DMS153 treated with DMSO at 0.1 percent for 48 hours (cell line): Measurements from ENCODE around the gene PPP1R12A.

Source experiments
- DNase-seq: peaks from one replicate; lab custom pipeline; 2025; ENCODE audit not compliant: unreplicated experiment; lab: John Stamatoyannopoulos, UW

The PPP1R12A gene

GRCh38 chr12:79936670-79937069, 1.8 kb upstream of the PPP1R12A start:
- DNase-seq = no peak

GRCh38 chr12:79935624-79936345, 888 bp upstream of the PPP1R12A start:
- DNase-seq = no peak

GRCh38 chr12:79934281-79935020, 446 bp downstream of the PPP1R12A start:
- no peak for DNase-seq

- no peak for DNase-seq
These were observed 1.2 kb downstream of the PPP1R12A start for GRCh38 chr12:79933532-79934264.

DNA sequence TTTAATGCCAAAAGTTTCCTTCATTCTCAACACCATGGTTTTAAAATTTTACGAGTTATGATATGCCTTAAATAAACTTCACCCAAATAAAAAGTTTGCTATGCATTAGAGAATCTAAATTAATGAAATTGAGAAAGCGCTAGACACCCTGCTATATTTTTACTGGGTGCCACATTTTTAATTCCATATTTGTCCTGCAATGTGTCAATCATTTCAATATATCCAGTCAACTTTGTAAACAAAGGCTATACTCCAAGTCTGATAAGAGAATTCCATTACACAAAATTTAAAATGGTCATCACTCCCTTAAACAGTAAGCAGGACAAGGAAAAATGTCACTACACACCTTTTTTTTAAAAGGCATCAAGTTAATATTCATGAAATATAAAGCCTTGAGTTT, 1.9 kb downstream of the PPP1R12A start:
- no peak for DNase-seq

DNA sequence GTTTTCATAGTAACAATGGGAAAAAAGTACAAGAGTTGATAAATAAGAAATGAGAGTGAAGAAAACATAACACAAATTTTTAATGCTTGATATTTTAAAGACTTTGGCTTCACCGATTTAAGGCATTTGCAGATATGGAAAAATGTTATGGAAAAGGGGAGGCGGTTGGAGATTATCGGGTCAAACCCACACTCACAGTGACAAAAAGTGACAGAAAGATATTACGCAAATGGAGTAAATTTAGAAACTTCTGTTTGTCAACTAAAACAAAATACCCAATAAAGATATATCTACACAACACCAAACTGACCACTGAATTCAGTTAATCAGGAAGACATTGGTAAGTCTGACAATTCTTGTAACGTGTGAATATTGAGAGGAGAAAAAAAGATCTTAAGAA, 2.5 kb downstream of the PPP1R12A start:
- DNase-seq = no peak

GRCh38 chr12:79929065-79929464, 5.8 kb downstream of the PPP1R12A start:
- no peak for DNase-seq

DNA sequence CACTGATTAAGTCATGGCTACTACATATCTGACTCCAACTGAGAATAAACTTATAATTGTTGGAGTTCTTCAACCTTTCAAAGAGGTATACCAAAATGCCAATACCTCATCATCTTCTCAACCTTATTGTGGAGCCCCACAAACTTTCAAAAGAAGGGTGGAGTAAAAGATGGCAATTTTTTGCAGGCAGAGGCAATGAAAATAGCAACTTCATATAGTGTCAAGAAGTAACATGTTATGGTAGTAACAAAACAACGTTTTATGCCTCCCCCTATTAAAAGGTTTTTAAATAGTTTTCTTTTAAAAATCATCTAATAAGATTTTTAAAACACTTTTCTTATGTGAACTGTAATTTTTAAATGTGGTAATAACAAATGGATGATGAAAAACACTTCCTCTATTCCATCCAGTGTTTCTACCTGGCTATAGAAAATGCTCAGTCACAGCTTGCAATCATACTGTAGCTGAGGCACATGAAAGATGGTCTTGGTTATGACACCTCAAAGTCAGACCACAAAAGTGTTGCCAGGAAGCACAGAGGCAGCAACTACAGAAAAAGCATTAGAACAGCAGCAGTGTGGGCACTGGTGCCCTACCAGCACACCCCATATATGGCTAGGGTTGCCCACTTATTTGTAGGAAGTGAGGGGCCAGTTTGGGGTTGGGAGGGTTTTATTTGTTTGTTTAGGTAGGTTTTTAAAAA, 7.0 kb downstream of the PPP1R12A start:
- no peak for DNase-seq

GRCh38 chr12:79926951-79927350, 7.9 kb downstream of the PPP1R12A start:
- DNase-seq = no peak

DNA sequence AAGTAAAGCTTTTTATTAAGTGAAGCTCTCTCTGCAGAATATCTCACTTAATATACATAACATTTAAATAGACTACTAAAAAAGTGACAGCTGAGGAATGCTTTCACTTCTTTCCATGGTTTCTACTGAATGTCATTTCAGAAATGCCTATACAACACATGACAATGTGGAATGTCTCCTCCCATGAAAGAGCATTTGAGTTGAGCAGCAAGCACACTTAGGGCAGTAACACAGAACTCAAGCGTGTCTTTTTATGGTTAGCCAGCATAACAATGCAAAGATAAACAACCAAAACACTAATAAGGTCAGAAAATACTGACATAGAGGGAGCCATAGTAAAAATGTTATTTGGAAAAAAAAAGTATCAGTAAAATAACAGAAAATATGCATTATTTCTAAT, 9.4 kb downstream of the PPP1R12A start:
- DNase-seq = no peak

DNA sequence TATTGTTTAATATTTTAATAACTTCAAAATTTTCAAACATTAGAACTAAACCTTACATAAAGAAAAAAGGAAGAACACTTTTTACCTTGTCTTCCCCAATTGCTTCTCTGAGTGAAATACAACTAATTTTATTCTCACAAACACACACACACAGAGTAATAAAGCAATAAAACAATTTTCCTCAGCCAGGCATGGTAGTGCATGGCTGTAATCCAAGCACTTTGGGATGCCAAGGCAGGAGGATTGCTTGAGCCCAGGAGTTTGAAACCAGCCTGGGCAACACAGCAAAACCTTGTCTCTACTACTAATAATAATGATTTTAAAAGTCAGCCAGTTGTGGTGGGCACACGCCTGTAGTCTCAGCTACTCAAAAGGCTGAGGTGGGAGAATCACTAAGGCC, 13.1 kb downstream of the PPP1R12A start:
- DNase-seq = no peak

GRCh38 chr12:79920421-79921238, 14.3 kb downstream of the PPP1R12A start:
- no peak for DNase-seq

DNA sequence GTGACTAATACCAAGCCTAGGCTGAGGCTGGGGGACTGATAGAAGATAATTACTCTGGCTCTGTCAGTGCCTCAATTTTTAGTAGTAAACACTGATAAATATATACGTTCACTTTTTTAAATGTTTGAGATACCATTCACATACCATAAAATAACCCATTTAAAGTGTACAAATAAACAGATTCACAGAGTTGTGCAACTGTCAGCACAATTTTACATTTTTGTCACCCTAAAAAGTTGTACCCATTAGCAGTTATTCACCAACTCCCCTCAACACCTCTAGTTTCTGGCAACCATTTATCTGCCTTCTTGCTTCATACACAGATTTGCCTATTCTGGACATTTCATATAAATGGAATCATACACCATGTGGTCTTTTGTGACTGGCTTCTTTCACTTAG, 15.1 kb downstream of the PPP1R12A start:
- no peak for DNase-seq

GRCh38 chr12:79916826-79917225, 18.1 kb downstream of the PPP1R12A start:
- no peak for DNase-seq

- DNase-seq = no peak
These were observed 22.8 kb downstream of the PPP1R12A start for GRCh38 chr12:79911889-79912656.

GRCh38 chr12:79908366-79908765, 26.5 kb downstream of the PPP1R12A start:
- no peak for DNase-seq

DNA sequence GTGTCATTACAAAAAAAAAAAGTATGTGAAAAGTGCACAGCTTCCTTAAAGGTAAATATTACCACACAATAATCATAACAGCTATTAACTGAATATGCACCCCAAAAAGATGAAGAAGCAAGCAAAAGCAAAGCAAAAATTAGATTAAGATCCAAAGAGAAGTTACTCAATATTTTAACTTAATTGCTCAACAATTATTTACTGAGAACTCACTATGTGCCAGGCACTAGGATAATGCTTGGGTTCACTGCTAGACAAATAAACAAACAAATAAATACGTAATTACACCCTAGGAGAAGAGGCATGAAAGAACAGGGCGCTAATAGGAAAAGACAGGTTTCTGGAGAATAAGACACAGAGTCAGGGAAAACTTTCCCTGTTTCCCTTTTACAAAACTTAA, 33.4 kb downstream of the PPP1R12A start:
- no peak for DNase-seq

- DNase-seq = no peak
These were observed 33.9 kb downstream of the PPP1R12A start for GRCh38 chr12:79900951-79901350.

GRCh38 chr12:79900199-79900598, 34.7 kb downstream of the PPP1R12A start:
- no peak for DNase-seq

DNA sequence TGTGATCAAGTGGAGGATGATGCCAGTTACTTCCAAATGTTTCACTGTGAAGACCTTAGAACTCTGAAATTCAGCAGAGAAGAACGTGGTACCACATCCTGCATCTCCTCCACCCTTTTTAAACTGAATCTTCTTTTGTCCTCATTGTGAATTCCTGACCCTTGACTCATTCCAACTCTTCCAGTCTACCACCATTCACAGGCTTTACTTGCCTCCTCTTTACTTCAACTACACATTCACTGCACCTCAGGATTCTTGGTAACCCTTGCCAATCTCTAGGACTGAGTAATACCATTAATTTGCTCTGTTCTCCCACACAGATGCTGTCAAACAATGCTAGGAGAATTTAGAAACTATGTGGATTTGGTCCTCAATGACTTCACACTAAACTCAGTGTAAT, 37.3 kb downstream of the PPP1R12A start:
- DNase-seq = no peak
